HCT116 (cell line): ENCODE data around the gene NACC2.

Experiments
- CBX3 ChIP-seq: IDR thresholded peaks from 2 replicates; pipeline ENCODE4 v1.6.1; 2012; ENCODE audit warnings: low read depth
- EZH2 ChIP-seq: fragments of 200-600 bp; sonication (generic); IDR thresholded peaks from 2 replicates; pipeline ENCODE4 v1.6.1; 2017; ENCODE audit warnings: antibody characterized with exemption, mixed run types
- TF ChIP-seq, protein P1 (sequence below): IDR thresholded peaks from 2 replicates; pipeline ENCODE4 v1.6.1; 2012; ENCODE audit warnings: low read depth
- TF ChIP-seq, protein P2 (sequence below), 3 experiments: fragments of 200-600 bp in 1 of 3; sonication (generic) in 1 of 3; IDR thresholded peaks in 2 of 3; conservative IDR thresholded peaks in 1 of 3; 2 replicates each; pipeline ENCODE4 v1.5.1; 2012 to 2017; ENCODE audit warnings: low read depth in 2 of 3, low read length in 2 of 3, antibody characterized with exemption in 1 of 3, borderline replicate concordance in 1 of 3, control low read depth in 1 of 3, mild to moderate bottlenecking in 1 of 3, mixed read lengths in 1 of 3, mixed run types in 1 of 3, moderate library complexity in 1 of 3; ENCODE audit not compliant: insufficient read depth in 1 of 3

DNA sequence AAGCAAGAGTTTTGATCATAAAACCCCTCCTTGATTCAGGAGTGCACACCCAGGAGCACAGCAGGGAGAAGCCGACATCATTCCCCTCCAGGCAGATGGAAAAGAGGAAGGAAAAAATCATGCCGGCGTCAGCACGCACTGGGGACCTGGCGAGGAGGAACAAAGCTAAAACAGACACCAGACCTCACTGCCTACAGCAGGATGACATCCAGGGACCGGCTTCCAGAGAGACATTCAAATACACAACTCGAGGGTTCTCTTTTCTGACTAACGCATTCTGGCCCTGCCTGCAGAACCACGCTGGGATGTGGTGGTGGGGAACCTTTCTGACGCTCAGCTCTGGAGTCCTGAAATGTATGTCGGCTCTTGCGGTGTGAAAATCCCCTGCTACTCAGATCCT, 136.6 kb downstream of the NACC2 start:
- TF ChIP-seq EZH2 (no peak), CBX3 (no peak)
- TF ChIP-seq, protein P1, sequence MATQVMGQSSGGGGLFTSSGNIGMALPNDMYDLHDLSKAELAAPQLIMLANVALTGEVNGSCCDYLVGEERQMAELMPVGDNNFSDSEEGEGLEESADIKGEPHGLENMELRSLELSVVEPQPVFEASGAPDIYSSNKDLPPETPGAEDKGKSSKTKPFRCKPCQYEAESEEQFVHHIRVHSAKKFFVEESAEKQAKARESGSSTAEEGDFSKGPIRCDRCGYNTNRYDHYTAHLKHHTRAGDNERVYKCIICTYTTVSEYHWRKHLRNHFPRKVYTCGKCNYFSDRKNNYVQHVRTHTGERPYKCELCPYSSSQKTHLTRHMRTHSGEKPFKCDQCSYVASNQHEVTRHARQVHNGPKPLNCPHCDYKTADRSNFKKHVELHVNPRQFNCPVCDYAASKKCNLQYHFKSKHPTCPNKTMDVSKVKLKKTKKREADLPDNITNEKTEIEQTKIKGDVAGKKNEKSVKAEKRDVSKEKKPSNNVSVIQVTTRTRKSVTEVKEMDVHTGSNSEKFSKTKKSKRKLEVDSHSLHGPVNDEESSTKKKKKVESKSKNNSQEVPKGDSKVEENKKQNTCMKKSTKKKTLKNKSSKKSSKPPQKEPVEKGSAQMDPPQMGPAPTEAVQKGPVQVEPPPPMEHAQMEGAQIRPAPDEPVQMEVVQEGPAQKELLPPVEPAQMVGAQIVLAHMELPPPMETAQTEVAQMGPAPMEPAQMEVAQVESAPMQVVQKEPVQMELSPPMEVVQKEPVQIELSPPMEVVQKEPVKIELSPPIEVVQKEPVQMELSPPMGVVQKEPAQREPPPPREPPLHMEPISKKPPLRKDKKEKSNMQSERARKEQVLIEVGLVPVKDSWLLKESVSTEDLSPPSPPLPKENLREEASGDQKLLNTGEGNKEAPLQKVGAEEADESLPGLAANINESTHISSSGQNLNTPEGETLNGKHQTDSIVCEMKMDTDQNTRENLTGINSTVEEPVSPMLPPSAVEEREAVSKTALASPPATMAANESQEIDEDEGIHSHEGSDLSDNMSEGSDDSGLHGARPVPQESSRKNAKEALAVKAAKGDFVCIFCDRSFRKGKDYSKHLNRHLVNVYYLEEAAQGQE, result no peak
- TF ChIP-seq, protein P2, sequence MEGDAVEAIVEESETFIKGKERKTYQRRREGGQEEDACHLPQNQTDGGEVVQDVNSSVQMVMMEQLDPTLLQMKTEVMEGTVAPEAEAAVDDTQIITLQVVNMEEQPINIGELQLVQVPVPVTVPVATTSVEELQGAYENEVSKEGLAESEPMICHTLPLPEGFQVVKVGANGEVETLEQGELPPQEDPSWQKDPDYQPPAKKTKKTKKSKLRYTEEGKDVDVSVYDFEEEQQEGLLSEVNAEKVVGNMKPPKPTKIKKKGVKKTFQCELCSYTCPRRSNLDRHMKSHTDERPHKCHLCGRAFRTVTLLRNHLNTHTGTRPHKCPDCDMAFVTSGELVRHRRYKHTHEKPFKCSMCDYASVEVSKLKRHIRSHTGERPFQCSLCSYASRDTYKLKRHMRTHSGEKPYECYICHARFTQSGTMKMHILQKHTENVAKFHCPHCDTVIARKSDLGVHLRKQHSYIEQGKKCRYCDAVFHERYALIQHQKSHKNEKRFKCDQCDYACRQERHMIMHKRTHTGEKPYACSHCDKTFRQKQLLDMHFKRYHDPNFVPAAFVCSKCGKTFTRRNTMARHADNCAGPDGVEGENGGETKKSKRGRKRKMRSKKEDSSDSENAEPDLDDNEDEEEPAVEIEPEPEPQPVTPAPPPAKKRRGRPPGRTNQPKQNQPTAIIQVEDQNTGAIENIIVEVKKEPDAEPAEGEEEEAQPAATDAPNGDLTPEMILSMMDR (IDR thresholded peaks at IDR 0.05 in 2 of 3, conservative IDR thresholded peaks at IDR 0.05 in 1 of 3; ENCODE audit: borderline replicate concordance in 1 of 3, insufficient read depth in 1 of 3, low read depth in 2 of 3, low read length in 2 of 3), result no peak
